ENCODE data around the gene HIPK2. TPM values are rescaled to one million over a fixed set of nuclear protein-coding genes. Genes with fewer than 3 reads are reported as not detected.

The HIPK2 gene
- total and polyA plus RNA-seq, 2 of the 4 experiments (the other 2 are of a cell fraction) = 22.0 to 27.1 TPM

- Histone ChIP-seq H2BK5ac (ENCODE audit: low read depth, low read length, poor library complexity, severe bottlenecking) (no peak overlapping the region), H4K91ac (ENCODE audit: insufficient read depth, low read depth, low read length) (no peak overlapping the region), H3K18ac (ENCODE audit: low read depth, low read length) (no peak overlapping the region), H3K4ac (ENCODE audit: low read depth, low read length) (no peak overlapping the region), H2BK15ac (ENCODE audit: low read depth, low read length) (no peak overlapping the region), H3K27ac (ENCODE audit: insufficient read depth, low read length) (no peak overlapping the region), H2AK5ac (ENCODE audit: low read depth, low read length) (no peak overlapping the region), H3K4me1 (ENCODE audit: control insufficient read depth, insufficient read depth, low read length) (peaks cover 2% of the 10 kb centered on the region; the same call in 1 of the 2 replicates), H3K27me3 (ENCODE audit: control insufficient read depth, insufficient read depth, low read length) (no peaks in the 10 kb centered on the region), H3K36me3 (ENCODE audit: control insufficient read depth, insufficient read depth, low read length) (peaks cover 85% of the 10 kb centered on the region), H4K20me1 (ENCODE audit: insufficient read depth, low read length) (peaks cover 11% of the 10 kb centered on the region; the same call in 1 of the 2 replicates), H3K9ac (ENCODE audit: low read depth, low read length) (no peak overlapping the region), H2AFZ (replicated peaks; ENCODE audit: low read length, poor library complexity) (no peak overlapping the region), H2AK9ac (replicated peaks; ENCODE audit: low read depth, low read length, poor library complexity) (no peak overlapping the region), H3K4me3 (ENCODE audit: insufficient read depth, low read depth, low read length) (no peak overlapping the region), H3K4me2 (ENCODE audit: low read depth, low read length) (no peak overlapping the region), H4K8ac (ENCODE audit: low read depth in 2 of 2, low read length in 2 of 2) (no peak overlapping the region), H3K23ac (ENCODE audit: low read depth, low read length) (no peak overlapping the region), H3K9me1 (ENCODE audit: insufficient read depth, low read length) (peaks cover 3% of the 10 kb centered on the region; the same call in 1 of the 2 replicates), H2BK20ac (ENCODE audit: low read depth, low read length) (no peak overlapping the region), H3K14ac (replicated peaks; ENCODE audit: low read depth, low read length) (no peak overlapping the region), H4K5ac (ENCODE audit: low read depth, low read length) (no peak overlapping the region), H3K56ac (ENCODE audit: extremely low read depth, insufficient read depth, low read length) (no peak overlapping the region), H3K9me3 (ENCODE audit: control insufficient read depth, insufficient read depth, low read length) (no peaks in the 10 kb centered on the region), H3K79me1 (ENCODE audit: low read depth in 1 of 2, low read length in 2 of 2) (peaks cover 0 to 39% of the 10 kb centered on the region in 2 experiments; a peak in 3 of 4 replicates), H2BK120ac (ENCODE audit: low read depth, low read length) (no peak overlapping the region)
- POLR2A ChIA-PET (ENCODE audit: unreplicated experiment) = no interaction called here
- DNase-seq (no peak), ATAC-seq (ENCODE audit: low read depth) (no peak)
- intact Hi-C loops (cut with micrococcal nuclease) (loop anchor here (5.0 kb wide), 1 partner anchor 68 kb away; no protein-coding TSS in a partner anchor), in situ Hi-C loops (cut with MboI; ENCODE audit: low sequenced_read_pairs) (no loop called here), dilution Hi-C loops (cut with HindIII; ENCODE audit: low sequenced_read_pairs, unreplicated experiment) (no loop called here)
- TF ChIP-seq NFE2L2 (IDR thresholded peaks at IDR 0.05; ENCODE audit: low read depth, low read length) (no peak), USF2 (IDR thresholded peaks at IDR 0.05; ENCODE audit: low read depth, low read length) (no peak), POLR2A (IDR thresholded peaks at IDR 0.05; ENCODE audit: low read depth, low read length) (no peak), MAFK (IDR thresholded peaks at IDR 0.05; ENCODE audit: low read depth, low read length) (no peak), CHD1 (IDR thresholded peaks at IDR 0.05; ENCODE audit: low read depth, low read length) (no peak)
- CTCF ChIA-PET = no interaction called here
- TSS peak; percentile 5 for BruUV-seq (replicated peaks)
- WGBS, 2 experiments (ENCODE audit: extremely low coverage in 2 of 2, insufficient read length in 1 of 2) = no CpG with 5 or more reads among the region's 5 CpGs
Observed at GRCh38 chr7:139570626-139571025, 207.2 kb downstream of the HIPK2 start.

All from IMR-90 (cell line).